ENCODE results near the gene N4BP2L1.

N4BP2L1 gene

GRCh38 chr13:32427852-32428580 lies at the start of gene N4BP2L1:
TSS of gene N4BP2L1 (minus strand) at chr13:32428130. CDS start at chr13:32428082, 48 bp downstream.
- peak; percentile 29 for DNase-seq

GRCh38 chr13:32476892-32477291 lies 49.0 kb upstream of the N4BP2L1 start:
- no peak for DNase-seq

GRCh38 chr13:32476021-32476731 lies 48.2 kb upstream of the N4BP2L1 start:
- DNase-seq: no peak

GRCh38 chr13:32474999-32475792 lies 47.3 kb upstream of the N4BP2L1 start:
- DNase-seq: no peak

- no peak for DNase-seq
Observed at GRCh38 chr13:32473650-32474049, 45.7 kb upstream of the N4BP2L1 start.

DNA sequence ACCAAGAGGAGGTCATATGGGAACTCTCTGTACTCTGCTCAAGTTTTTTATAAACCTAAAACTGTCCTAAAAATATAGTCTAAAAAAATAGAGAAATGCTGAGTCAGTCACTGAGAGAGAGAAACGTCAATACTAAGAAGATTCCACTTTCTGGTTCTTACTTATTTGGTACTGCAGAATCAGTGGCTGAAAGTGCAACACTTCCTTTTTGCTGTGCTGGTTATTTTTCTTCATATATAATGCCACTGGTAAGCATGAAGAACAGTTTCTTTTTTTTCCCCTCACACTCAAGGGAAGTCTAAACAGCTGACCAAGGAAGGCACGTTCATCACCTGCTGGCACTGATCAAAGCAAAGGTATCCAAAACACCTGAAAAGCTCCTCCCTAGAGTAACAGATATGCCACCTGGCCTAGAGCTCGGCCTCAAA lies 44.3 kb upstream of the N4BP2L1 start:
- DNase-seq: no peak

- no peak for DNase-seq
Observed at GRCh38 chr13:32471187-32471922, 43.4 kb upstream of the N4BP2L1 start.

DNA sequence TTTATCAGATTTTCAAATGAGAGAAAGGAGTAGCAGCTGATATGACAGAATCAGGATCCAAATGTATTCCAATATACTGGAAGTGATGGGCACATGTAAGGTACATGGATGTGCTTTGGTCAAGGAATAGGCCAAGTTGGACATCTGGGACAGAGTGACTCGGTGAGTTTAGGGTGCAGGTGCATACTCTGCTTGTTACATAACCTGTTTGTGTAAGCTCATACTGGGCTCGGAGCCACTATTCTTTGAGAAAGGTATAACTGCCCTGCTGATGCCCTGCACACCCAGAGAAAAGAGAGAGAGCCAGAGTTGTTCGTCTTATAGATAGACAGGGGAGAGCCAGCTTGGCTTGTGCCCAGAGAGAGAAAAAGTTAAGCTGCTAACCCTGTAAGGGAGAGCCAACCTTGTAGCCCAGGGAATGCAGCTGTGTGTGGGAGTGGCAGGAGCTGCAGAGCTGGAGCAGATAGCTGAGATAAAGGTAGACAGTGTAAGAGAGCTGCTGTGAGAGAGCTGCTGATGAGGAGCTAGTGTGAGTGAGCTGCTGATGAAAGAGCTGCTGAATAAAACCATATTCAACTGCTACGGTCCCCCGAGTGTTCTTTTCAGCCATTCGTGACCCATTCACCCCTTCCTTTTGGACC lies 40.7 kb upstream of the N4BP2L1 start:
- no peak for DNase-seq

- no peak for DNase-seq
Observed at GRCh38 chr13:32456591-32456990, 28.7 kb upstream of the N4BP2L1 start.

- no peak for DNase-seq
Observed at GRCh38 chr13:32455594-32455903, 27.6 kb upstream of the N4BP2L1 start.

DNA sequence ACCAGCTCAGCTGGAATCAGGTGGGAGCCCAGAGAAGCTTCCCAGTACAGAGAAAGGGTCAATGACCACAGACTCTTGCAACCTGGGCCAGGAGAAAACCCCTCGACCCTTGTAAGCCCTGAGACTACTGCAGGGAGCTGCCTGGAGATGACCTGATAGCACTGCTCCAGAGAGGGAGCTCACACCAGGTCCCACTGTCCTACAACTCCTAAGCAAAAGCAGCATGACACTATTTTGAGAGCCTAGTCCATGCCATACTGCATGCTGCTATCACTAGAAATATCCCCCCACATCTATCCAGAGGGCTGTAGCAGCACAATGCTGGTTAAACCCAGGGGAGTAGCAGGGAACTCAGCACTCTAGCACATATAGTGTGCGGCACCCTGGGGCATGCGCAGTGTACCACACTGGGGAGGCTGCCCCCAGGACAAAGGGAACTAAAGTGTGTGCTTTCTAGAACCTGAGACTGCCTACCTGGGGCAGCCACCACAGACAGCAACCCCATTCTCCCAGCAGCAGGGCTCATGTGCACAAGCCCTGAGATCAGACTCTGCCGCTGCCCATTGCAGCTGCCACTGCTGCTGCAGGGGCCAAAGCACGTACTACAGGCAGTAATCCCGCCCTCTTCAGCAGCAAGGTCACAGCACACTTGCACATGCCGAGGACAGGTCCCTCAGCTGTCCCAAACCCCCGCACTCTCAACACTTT lies 27.1 kb upstream of the N4BP2L1 start:
- no peak for DNase-seq

DNA sequence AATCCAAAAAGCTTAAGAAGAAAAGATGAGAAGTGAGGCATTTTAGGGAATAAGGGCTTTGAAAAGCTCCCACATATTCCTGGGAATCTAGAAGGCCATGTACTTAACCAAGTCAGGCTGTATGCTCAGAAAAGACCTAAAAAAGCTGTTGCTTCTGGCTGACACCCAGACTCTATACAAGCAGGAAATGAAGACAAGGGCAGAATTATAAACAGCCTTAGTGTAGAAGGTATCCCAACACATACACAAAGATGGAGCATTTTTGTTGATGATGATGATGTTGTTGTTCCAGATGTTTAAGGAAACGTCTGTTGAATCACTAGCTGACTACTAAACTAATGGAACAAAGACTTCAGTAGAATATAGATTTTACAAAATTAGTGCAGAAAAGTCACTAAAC lies 26.1 kb upstream of the N4BP2L1 start:
- no peak for DNase-seq

GRCh38 chr13:32448972-32449371 lies 21.0 kb upstream of the N4BP2L1 start:
- no peak for DNase-seq

DNA sequence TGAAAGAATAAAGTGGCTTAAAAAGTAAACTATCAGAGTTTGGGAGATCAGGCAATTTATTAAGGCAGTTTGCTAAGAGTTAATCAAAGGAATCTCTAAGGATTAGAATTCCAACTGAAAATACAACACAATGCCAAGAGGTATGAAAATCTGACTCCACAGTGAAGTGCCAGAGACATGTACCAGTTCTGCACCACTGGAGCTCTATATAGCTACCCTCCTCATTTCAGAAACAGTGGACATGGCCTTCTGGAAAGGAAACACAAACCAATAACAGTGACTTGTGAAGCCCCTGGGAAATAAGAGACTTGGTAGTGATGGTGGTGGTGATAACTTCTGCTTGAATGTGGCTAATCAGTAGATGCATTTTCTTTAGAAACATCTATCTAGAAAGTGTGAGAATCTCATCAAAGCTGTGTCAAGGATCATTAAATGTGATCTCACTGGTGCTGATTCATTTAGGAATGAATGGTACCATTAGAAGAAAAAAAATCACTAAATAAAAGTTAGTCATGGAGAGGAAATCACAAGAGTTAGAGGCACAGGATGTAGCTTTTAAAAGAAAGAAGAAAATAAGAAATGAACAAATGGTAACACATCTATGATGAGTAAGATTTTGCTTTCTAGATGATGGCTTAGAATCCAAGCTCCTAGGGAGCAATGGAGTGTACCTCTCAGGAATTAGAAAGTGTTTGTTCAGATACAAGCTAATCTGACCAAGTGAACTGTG lies 20.1 kb upstream of the N4BP2L1 start:
- no peak for DNase-seq

DNA sequence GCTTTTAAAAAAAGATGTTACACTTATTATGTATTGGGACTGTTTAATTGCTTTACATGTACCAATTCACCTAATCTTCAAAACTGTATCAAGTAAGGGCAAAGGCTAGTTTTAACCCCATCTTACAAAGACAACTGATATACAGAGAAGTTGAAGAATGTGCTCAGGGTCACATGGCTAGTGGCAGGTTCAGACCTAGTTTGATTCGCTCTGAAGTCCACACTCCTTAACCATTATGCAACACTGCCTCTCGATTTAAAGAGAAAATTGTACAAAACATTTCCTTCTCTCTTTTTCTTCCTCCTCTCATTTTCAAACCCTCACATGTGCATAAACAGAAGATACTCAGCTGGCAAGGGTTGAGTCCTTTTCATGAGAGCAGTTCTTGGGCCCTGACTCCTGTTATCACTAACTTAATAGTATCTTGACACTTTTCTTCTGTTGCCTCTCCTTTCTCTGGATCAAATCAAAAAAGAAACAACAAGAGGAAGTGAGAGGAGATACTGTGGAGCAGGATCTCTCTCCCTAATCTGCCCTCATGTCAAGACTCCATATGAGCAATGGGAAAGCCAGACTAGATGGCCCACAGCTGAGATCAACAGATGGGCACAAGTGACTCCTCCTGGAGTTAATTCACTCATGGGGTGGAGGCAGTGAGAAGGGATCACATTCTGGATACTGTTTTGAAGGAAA lies 19.0 kb upstream of the N4BP2L1 start:
- DNase-seq: no peak

- DNase-seq: no peak
Observed at GRCh38 chr13:32446220-32446619, 18.3 kb upstream of the N4BP2L1 start.

DNA sequence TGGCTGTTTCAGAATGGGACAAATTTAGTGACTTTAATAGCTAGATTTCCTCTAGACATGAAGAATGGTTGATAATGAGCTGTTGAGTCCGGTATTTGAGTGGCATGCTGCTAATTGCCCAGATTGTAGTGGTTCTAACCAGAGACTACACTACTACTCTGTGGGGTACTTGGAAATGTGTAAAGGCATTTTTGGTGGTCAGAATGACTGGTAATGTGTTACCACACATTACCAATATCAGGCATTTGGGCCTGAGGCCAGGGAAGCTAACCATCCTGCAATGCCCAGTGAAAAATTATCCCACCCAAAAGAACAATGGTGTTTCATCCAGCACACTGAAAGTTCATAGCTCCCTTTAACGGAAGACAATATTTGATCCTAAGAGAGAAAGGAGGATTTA lies 17.5 kb upstream of the N4BP2L1 start:
- no peak for DNase-seq

DNA sequence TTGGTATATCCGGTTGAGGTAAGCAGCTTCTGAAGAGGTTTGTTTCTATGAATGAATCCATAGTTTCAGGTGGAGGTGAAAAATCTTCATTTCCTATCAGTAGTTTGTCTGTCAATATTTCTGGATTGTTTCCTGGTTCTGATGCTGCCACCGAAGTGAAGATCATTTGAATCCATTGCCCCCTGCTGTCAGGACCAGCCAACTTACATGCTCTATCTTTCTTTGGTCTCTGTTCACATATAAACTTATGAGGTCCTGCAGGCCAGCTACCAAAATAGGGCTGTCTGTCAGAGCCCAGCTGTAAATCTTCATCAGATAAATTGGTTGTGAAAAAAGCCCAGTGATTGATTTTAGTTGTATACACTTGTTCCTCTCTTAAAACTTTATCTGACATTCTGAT lies 15.2 kb upstream of the N4BP2L1 start:
- DNase-seq: peak; percentile 60

DNA sequence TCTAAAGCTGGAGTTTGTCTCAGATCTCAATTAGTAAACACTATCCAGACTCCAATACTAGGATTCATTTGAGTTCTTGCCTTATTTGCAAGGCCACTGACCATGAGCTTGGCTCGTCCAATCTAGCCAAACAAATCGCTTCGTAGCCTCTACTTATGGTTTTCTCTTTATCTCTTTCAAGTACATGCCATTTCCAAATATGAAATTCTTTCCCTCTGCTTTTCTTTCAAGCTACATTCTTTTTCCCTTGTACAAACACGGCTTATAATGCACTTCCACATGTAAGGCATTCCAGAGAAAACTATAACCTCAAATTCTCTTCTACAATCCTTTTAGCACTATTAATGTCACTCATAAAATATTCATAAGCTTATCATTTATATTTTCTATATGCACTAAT lies 10.9 kb upstream of the N4BP2L1 start:
- DNase-seq: no peak

DNA sequence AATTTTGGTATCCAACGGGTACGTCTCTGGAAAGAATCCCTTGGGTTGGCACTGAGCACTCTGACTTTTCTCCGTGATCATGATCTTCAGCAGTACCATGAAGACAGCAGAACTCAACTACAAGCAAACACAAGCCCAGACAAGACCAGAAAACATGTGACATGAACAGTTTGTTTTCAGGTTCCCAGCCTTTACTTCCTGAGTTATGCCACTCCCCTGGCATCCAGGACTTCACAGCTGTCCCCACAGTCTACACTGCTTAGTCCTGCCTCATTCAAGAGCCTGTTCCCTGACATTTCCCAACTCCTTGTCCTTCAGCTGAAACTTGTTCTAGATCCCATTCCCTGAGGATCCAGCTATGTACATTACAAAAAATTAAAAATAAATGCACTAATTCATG lies 4.9 kb upstream of the N4BP2L1 start:
- peak; percentile 33 for DNase-seq

DNA sequence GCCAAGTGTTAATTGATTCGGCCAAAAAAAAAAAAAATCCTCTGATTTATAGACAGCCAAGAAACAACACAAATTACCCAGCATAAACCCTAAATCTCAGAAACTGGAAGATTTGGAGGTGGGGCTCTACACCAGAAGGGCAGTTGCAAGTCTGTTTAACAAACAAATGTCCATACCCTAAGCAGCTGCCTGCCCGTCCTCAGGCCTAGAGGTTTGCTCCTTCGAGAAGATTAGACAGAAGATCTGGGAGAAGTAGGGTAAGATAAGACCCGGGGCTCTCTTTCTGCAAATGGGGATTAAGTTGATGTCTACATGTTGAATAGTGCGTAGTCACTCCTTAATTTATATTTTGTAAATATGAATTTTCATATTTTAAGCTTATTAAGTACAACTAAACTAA lies 3.4 kb upstream of the N4BP2L1 start:
- DNase-seq: no peak

All from DMS153 (cell line).